HG03354 (cell line): ENCODE data around the gene JAK1.
"Not testable (repeated sequence)": the region's sequence is repeated elsewhere in the genome, so short reads cannot be mapped to it uniquely, and the experiment has no call there.

ENCODE experiments used
- ATAC-seq: cut with Tn5 transposase; IDR thresholded peaks from one replicate; pipeline ENCODE4 v1.9.1; 2021; ENCODE audit warnings: mild to moderate bottlenecking; ENCODE audit not compliant: unreplicated experiment, poor library complexity, severe bottlenecking

JAK1 gene

DNA sequence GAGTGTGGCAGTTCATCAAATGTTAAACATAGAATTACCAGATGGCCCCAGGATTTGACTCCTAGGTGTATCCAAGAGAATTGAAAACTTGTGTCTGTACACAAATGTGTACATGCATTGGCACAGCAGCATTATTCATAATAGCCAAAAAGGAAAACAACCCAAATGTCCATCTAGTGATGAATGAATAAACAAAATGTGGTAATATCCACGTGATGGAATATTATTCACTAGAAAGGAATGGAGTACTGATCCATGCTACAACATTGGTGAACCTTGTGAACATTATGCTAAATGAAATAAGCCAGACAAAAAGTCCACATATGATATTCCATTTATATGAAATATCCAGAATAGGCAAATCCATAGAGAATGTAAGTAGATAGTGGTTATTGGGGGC lies 143.7 kb downstream of the JAK1 start:
- ATAC-seq, result no peak

DNA sequence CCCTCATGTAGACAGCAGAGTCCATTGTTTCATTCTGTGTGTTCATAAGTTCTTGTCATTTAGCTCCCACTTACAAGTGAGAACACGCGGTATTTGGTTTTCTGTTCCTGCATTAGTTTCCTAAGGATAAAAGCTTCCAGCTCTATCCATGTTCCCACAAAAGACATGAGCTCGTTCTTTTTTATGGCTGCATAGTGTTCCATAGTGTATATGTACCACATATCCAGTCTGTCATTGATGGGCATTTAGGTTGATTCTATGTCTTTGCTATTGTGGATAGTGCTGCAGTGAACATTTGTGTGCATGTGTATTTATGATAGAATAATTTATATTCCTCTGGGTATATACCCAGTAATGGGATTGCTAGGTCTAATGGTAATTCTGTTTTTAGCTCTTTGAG lies 145.8 kb downstream of the JAK1 start:
- ATAC-seq, result not testable (repeated sequence)

DNA sequence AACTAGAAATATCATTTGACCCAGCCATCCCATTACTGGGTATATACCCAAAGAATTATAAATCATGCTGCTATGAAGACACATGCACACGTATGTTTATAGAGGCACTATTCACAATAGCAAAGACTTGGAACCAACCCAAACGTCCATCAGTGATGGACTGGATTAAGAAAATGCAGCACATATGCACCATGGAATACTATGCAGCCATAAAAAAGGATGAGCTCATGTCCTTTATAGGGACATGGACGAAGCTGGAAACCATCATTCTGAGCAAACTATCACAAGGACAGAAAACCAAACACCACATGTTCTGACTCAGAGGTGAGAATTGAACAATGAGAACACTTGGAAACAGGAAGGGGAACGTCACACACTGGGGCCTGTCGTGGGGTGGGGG lies 149.0 kb downstream of the JAK1 start:
- not testable (repeated sequence) for ATAC-seq

DNA sequence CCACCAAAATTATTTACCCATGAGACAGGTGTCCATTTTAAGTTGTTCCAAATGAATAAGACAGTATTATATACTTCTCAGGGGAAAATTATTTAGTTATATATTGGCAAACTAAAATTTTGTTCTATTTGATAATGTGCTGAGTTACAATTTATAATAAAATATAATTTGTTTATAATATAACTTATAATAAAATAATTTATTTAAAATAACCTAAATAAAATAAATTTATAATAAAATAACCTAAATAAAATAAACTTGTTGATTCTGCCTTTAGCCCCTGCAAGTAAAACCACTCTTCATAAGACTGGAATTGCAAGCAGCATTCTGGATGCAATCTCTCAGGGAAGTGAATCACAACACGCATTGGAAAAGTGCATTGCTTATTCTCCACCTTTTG lies 151.9 kb downstream of the JAK1 start:
- no peak for ATAC-seq

DNA sequence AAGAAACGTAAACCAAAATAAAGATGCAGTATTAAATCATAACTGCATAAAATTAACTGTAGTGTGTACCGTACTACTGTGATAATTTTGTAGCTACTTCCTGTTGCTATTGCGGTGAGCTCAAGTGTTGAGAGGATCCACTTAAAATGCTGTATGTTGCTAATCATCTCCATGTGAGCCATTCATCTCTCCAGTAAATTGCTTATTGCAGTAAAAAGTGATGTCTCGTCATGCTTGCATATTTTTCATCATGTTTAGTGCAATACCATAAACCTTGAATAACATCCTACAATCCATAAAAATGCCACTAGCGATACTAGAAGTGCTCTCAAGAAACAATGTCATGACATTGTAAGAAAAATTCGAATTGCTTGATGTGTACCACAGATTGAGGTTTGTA lies 155.2 kb downstream of the JAK1 start:
- no peak for ATAC-seq

DNA sequence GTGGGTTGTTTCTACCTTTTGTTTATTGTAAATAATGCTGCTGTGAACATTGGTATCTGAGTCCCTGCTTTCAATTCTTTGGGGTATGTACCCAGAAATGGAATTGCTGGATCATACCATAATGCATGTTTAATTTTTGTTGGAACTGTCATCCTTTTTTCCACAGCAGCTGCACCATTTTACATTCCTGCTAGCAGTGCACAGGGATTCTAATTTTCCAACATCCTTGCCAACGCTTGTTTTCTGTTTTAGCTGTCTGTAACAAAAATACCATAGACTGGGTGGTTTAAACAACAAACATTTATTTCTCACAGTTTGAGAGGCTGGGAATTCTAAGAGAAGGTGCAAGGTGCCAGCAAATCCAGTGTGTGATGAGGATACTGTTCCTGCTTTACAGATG lies 156.3 kb downstream of the JAK1 start:
- no peak for ATAC-seq

DNA sequence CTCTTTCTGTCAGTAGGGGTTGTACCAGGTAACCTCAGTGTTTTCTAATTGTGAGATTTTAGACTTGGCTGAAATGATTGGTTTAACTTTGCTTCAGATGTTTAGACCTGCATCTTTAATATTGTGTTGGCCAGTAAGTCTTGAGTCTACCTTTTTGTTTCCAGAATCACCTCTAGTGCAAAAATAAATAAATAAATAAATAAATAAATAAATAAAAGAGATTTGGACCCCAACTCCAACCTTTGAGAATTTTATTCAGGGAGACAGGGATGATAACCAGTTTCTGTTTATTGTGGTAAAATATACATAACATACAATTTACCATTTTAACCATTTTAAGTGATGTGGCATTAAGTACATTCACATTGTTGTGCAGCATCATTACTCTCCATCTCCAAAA lies 157.0 kb downstream of the JAK1 start:
- ATAC-seq, result no peak

DNA sequence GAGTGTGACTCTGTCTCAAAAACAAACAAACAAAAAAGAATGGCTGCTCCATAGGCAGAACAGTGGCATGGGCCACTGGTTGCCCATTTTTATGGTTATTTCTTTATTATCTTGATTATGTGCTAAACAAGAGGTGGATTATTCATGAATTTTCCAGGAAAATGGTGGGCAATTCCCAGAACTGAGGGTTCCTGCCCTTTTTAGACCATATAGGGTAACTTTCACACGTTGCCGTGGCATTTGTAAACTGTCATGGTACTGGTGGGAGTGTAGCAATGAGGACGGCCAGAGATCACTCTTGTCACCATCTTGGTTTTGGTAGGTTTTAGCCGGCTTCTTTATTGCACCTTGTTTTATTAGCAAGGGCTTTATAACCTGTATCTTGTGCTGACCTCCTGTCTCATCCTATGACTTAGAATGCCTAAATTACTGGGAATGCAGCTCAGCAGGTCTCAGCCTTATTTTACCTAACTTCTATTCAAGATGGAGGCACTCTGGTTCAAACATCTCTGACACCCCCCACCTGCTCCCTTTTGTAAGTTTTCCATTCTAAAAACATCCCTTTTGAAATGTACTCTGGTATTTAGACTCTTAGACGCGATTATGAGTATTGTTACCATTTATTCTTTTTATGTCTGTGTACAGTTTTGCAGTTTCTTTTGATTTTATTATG lies 164.4 kb downstream of the JAK1 start:
- no peak for ATAC-seq

DNA sequence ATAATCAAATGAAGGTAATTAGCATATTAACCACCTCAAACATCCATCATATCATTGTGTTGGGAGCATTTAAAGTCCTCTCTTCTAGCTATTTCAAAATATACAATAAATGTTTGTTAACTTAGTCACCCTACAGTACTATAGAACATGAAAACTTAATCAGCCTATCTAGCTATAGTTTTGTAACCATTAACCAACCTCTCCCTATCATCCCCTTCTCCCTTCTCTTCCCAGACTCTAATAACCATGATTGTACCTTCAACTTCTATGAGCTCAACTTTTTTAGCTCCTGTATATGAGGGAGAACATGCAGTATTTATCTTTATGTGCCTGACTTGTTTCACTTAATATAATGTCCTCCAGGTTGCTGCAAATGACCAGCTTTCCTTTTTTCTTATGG lies 167.5 kb downstream of the JAK1 start:
- no peak for ATAC-seq

DNA sequence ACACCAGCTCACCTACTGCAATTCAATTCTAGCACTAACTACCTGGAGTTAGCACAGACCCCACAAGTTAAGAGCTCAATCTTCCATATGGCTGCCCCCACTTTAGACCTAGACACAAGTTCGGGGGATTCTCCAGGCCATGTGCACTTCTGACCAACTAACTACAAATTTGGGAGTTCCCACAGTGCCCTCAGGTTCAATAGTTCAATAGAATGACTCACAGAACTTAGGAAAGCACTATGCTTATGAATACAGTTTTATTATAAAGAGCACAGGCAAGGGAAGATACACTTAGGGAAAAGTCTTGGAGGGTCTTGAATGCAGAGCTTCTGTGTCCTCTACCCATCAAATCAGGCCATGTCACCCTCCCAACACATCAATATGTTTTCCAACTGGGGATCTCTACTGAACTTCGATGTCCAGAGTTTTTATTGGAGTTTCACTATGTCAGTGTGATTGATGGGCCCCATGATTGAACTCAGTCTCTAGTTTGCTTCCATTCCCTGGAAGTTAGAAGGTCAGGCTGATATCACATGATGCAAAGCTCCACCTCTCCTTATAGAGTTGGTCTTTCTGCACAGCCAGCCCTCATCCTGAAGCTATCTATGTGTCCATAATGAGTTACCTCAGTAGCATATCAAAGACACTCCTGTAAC lies 175.4 kb downstream of the JAK1 start:
- no peak for ATAC-seq
